GM03348 (cell line): ENCODE results near the gene SORBS2.

Experiments used
- DNase-seq: peaks from one replicate; pipeline ENCODE4 v3.0.0; 2012; ENCODE audit warnings: low spot score

SORBS2 gene

GRCh38 chr4:185836241-185837084 is 24.5 kb upstream of the SORBS2 start:
- DNase-seq, result no peak

- no peak for DNase-seq
These were observed 23.8 kb upstream of the SORBS2 start for GRCh38 chr4:185835814-185836213.

GRCh38 chr4:185835336-185835735 is 23.3 kb upstream of the SORBS2 start:
- no peak for DNase-seq

- DNase-seq, result no peak
These were observed 22.8 kb upstream of the SORBS2 start for GRCh38 chr4:185834778-185835177.

GRCh38 chr4:185834088-185834487 is 22.1 kb upstream of the SORBS2 start:
- DNase-seq, result no peak

GRCh38 chr4:185833055-185833598 is 21.1 kb upstream of the SORBS2 start:
- peak; percentile 17 for DNase-seq

- DNase-seq, result no peak
These were observed 19.3 kb upstream of the SORBS2 start for GRCh38 chr4:185831125-185831815.

- no peak for DNase-seq
These were observed 18.4 kb upstream of the SORBS2 start for GRCh38 chr4:185830263-185830994.

- no peak for DNase-seq
These were observed 14.4 kb upstream of the SORBS2 start for GRCh38 chr4:185826381-185826780.

- DNase-seq, result no peak
These were observed 13.7 kb upstream of the SORBS2 start for GRCh38 chr4:185825737-185826136.

- DNase-seq, result no peak
These were observed 10.8 kb upstream of the SORBS2 start for GRCh38 chr4:185822791-185823190.

GRCh38 chr4:185821029-185821419 is 9.0 kb upstream of the SORBS2 start:
- DNase-seq, result no peak

- DNase-seq, result no peak
These were observed 8.4 kb upstream of the SORBS2 start for GRCh38 chr4:185820146-185821028.

GRCh38 chr4:185819144-185819543 is 7.2 kb upstream of the SORBS2 start:
- no peak for DNase-seq

GRCh38 chr4:185817403-185817818 is 5.4 kb upstream of the SORBS2 start:
- DNase-seq, result no peak

GRCh38 chr4:185813133-185813532 is 1.1 kb upstream of the SORBS2 start:
- no peak for DNase-seq

GRCh38 chr4:185810746-185811508 is 1.1 kb downstream of the SORBS2 start:
- no peak for DNase-seq

- DNase-seq, result no peak
These were observed 2.4 kb downstream of the SORBS2 start for GRCh38 chr4:185809533-185810071.

GRCh38 chr4:185809121-185809520 is 2.9 kb downstream of the SORBS2 start:
- DNase-seq, result no peak

- no peak for DNase-seq
These were observed 6.0 kb downstream of the SORBS2 start for GRCh38 chr4:185805979-185806378.
